DMS53 treated with DMSO at 0.1 percent for 48 hours (cell line): ENCODE results near the gene STK40.

Source experiments
- DNase-seq: peaks from one replicate; lab custom pipeline; 2025; ENCODE audit not compliant: unreplicated experiment; lab: John Stamatoyannopoulos, UW

The STK40 gene

GRCh38 chr1:36398370-36398977 is 12.8 kb upstream of the STK40 start:
- DNase-seq = no peak

DNA sequence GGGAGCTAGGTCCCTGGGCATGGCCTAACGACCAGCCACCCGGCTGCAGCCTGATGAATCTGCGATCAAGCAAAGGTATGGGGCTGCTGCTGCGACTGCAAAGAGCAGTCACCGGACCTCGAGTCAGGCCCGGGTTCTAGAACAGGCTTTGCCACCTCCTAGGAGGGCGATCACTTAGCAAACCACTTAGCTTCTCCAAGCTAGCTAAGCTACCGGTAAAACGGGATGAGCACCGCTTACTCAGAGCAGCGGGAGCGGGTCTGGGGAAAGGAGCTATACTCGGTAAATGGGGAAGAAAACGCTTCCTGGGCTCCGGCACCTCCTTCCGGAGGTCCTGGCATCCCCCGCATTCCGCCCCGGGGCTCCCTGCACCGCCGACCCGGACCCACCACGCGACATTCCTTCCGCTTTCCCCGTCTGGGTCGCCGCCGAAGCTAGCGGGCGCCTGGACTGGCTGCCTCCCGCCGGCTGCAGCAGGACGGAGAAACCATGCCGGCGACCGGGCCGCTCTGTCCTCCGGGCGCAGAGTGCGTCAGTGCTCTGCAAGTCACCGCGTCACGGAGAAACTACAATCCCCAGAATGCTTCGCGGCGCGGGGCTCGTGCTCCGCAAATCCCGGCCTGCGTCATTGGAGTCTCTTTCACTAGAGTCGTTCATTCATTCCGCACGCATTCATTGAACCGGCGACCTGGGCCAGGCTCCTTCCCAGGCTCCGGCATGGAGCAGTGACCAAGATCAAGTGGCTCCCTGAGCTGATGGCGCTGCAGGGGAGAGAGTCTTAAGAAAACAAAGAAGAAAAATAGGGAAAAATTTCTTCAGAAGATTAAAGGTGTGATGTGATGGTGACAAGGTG is 11.9 kb upstream of the STK40 start, which contains the start of gene LSM10:
Gene LSM10, minus strand, starts transcription at position 531 of the 853 bp plus-strand sequence. CDS start 3,779 bp downstream, outside the sequence.
- DNase-seq = peak; percentile 86

GRCh38 chr1:36397083-36397377 is 11.3 kb upstream of the STK40 start:
- DNase-seq = no peak

DNA sequence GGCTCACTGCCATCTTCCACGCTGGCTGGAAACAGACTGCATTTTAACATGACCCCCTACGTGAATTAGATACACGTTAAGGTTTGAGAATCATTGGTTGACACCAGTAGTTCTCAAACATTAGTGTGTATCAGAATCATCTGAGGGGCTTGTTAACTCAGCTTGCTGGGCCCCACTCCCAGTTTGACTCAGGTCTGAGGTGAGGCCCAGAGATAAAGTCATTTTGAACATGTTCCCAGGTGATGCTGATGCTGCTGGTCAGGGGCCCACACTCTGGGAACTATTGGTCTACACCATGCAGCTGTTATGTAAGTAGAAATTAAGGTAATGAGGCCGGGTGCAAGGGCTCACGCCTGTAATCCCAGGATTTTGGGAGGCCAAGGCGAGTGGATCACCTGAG is 10.6 kb upstream of the STK40 start:
- DNase-seq = no peak

DNA sequence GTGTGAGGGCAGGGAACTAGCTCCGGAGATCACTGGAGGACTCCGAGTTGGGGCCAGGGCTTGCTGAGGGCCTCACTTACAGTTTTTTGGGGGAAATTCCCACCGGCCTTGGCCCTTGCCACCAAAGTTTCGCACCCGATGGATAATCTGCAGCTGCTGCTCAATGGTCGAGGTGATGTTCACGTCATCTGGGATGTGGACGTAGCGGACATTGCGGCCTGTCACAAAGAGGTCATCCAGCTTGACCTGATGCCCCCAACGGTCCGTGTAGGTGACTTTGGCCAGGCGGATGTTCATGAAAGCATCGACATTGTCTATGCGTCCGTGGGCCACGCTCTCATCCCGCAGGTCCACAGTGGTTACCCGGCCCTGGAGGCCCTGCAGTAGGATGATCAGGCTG is 8.0 kb upstream of the STK40 start:
- DNase-seq = no peak

DNA sequence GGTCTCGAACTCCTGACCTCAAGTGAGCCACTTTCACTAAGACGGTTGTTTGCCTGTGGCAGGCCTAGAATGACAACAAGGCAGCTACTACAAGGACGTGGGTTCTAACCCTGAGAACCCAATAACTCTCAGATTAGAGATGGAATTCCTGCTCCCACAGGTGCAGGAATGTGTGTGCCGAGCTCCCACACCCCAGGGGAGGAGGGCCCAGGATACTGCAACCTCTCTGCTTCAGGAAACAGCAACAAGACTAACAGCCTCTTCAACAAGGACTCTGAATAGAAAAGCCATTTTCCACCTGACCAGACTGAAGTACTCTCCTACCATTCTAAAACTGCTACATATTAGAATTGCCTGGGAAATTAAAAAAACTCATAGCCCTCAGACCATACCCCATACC is 7.1 kb upstream of the STK40 start:
- no peak for DNase-seq

- DNase-seq = no peak
Observed at GRCh38 chr1:36391271-36391670, 5.5 kb upstream of the STK40 start.

GRCh38 chr1:36390411-36390810 is 4.7 kb upstream of the STK40 start:
- DNase-seq = no peak

- no peak for DNase-seq
Observed at GRCh38 chr1:36389999-36390398, 4.3 kb upstream of the STK40 start.

- DNase-seq = no peak
Observed at GRCh38 chr1:36389261-36389660, 3.5 kb upstream of the STK40 start.

DNA sequence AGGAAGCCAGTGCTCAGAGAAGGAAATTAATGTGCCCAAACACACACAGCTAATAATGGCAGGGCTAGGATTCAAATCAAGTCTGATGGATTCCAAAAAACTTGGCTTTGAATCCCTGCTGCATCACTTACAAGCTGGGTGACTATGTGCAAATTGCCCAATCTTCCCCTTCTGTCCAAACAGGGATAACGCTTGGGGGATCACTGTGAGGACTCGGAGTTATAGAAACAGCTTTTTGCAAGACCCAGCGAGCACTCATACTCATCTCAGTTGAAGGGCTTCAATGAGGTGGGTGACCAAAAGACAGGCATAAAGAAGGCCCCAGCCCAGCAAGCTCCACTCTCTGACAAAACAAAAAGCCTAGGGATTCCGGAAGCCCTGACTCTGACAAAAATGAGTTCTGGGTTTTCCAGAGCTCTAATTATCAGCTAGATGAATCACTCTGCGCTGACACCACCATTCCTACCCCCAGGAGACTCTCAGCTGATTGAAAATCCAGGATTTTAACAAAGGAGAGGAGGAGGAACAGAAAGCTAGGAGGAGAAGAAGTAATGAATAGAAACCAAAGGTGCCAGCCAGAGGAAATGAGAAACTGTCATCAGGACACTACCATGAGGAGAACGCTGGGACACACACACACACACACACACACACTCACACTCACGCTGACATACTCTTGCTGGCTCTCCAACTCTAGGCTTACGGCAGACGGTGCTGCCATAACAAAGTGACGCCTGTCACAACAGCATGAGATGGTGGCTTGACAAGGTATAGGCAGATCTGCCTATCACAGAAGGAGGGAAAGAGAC is 1.6 kb upstream of the STK40 start:
- DNase-seq = no peak

DNA sequence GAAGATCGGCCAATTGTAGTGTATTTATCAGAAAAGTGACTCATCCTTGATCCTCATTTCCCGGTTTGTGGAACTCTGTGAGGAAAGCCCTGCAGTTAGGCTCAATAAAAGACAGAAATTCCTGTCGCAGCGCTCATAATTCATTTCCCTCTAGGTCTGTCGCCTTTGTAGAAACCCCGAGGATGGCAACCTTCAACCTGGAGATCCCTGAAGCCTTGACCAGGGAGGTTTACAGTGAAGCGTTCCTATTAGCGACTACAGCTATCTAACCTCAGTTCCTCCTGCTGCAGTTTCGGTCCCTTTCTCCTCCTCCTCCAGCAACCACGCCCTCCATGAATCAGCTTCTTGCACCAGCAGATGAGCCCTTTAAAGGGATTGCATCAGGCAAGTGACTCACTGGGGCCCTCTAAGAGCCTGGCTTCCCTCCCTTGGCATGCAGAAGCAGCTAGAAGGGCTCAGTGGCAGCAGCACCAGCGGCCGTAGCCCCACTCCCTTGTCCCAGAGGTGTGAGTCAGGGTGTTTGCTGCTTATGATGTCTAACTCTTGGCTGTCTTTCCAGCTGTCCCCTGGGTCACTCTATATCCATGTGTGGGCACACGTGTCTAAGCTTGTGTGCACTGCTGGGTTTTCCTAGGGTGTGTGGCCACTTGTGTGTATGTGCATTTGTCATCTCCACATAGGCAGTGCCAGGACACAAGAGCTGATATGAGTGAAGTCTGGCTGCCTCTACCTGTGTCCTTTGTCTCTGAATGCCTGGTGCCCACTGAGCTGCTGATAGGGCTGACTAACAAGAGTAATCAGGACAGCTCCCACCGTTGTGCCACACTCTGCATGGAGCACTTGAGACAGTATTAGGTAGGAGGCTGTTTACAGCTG is 779 bp upstream of the STK40 start:
- DNase-seq = peak; percentile 98

- peak; percentile 45 for DNase-seq
Observed at GRCh38 chr1:36384542-36385409, 948 bp downstream of the STK40 start.

DNA sequence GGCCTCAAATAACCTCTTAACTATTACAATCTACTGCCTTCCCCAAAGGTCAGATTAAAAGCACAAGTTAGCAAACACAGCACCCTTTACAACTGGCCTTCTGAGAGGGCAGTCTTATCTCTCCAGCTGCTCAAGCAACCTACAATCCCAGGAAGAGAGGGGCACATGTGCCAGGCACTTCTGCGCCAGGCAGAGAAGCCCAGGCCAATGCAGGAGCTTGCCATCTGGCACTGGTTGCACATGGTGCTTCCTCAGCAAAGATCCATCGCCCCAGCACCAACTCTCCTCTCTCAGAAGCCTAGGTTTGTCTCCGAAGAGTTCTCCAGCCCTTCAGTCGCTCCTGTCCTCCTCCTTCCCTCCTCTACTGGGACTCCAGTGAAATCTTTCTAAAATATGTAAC is 2.5 kb downstream of the STK40 start:
- DNase-seq = no peak

- DNase-seq = no peak
Observed at GRCh38 chr1:36382669-36383068, 3.1 kb downstream of the STK40 start.

- DNase-seq = no peak
Observed at GRCh38 chr1:36382231-36382630, 3.5 kb downstream of the STK40 start.

DNA sequence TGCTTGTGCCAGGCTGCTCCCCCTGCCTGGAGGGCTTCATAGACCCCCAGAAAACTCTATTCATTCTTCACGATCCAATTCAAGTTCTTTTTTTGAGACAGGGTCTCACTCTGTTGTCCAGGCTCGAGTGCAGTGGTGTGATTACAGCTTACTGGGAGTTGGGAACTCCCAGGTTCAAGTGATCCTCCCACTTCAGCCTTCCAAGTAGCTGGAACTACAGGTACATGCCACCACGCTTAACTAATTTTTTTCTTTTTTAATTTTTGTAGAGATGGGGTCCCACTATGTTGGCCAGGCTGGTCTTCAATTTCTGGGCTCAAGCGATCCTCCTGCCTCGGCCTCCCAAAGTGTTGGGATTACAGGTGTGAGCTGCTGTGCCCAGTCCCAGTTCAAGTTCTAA is 4.3 kb downstream of the STK40 start:
- no peak for DNase-seq

- DNase-seq = no peak
Observed at GRCh38 chr1:36380782-36381181, 4.9 kb downstream of the STK40 start.

DNA sequence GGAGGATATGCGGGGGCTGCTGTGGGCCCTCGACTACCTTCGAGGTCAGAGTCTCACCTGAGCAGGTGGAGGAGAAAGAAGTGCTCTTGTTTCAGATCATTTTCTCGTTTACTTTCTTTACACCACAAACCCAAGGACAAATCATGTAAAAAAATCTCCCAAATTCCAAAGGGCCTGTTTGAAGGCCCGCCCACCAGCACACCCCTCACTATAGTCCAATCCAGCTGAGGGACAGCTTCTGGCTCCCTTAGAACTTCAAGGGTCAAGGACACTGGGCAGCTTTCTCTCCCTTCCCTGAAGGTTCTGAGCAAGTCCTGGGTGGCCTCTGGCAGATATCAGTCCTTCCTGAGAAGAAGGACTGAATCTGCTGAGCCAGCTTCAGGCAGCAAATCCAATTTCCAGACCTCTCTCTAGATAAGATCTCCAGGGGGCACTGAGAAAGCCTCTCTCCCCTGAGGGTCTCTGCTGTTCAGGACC is 5.5 kb downstream of the STK40 start:
- no peak for DNase-seq
